GM10266 (cell line): ENCODE measurements around the gene NELL1.

ENCODE experiments used
- DNase-seq: peaks from one replicate; pipeline ENCODE4 v3.0.0; 2012; ENCODE audit errors: extremely low spot score
- CTCF ChIP-seq: IDR thresholded peaks from 2 replicates; pipeline ENCODE4 v1.5.1; 2012; ENCODE audit warnings: mild to moderate bottlenecking, low read depth; ENCODE audit not compliant: control insufficient read depth, insufficient read depth; ENCODE audit errors: missing control alignments

NELL1 gene

GRCh38 chr11:20912065-20912821, 242.9 kb downstream of the NELL1 start:
- no peak for DNase-seq
- no peak for TF ChIP-seq CTCF

- TF ChIP-seq CTCF, result no peak
- DNase-seq, result no peak
Observed at GRCh38 chr11:20912922-20913512, 243.6 kb downstream of the NELL1 start.

DNA sequence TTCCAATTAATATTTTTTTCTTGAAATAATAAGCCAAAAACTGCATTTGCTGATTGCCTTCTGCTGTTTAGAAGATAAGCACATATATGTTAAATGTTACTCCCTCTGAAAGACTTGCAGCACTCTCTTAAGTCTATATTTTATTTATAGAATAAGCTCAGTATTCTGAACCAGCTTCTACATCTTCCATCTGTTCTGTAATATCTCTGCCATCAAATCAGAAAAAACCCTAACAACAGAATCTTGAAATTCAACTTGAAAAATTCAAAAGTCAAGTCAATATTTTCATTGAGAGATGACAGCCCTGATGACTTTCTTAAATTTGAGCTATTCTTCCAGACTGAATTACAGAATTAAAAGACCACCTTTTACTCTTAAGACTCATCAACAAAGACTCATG, 247.9 kb downstream of the NELL1 start:
- no peak for TF ChIP-seq CTCF
- DNase-seq, result no peak

GRCh38 chr11:20926799-20927540, 257.6 kb downstream of the NELL1 start:
- no peak for DNase-seq
- no peak for TF ChIP-seq CTCF

GRCh38 chr11:20931029-20931428, 261.6 kb downstream of the NELL1 start:
- TF ChIP-seq CTCF, result no peak
- DNase-seq, result no peak

DNA sequence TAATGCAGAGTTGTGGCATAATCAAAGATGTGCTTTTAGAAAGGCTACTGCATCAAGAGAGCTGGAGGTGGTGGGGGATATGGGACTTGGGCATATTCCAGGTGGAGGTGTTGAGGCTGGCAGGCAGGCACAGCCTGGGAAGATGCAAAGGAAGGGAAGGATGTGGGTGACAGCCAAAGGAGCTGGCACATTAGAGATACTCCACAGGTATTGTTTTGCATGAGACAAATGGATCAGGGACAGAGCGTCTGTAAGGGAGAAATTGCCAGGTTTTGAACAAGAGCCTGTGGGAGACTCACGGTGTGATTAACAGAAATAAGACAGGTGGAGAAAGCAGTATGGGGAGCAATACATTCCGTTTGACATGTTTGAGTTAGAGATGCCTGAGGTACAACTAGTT, 263.7 kb downstream of the NELL1 start:
- DNase-seq, result no peak
- no peak for TF ChIP-seq CTCF

DNA sequence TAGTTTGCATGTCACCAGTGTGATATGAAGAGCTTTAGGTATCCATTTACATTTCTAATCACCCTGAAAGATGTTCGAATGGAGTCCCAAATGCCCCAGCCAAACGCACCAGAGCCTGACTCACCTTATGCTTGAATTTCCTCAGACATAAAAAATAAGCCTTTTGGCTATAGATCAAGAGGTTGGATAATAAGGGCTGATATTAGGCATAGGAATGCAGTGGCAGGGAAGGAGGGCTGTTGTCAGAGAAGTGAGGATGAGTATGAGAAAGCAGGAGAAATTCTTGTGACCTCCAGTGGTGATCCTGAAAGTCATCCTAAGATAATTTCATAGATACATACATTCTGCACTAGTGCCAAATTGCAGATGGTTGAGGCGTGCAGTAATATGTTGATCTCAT, 264.6 kb downstream of the NELL1 start:
- DNase-seq, result no peak
- TF ChIP-seq CTCF, result no peak
